Loucy (cell line): Measurements from ENCODE around the gene SRPK3.

Source experiments
- H2AFZ ChIP-seq: fragments of 200-600 bp; sonication (generic); 2 replicates; pipeline ENCODE4 v1.6.0; 2016; ENCODE audit warnings: antibody characterized with exemption, mild to moderate bottlenecking, low read length, moderate library complexity
- H3F3A ChIP-seq: fragments of 200-600 bp; 2 replicates; pipeline ENCODE4 v1.6.0; 2016; ENCODE audit warnings: antibody characterized with exemption, low read depth, mild to moderate bottlenecking
- H3K27me3 ChIP-seq: fragments of 200-600 bp; sonication (generic); 2 replicates; pipeline ENCODE4 v1.6.1; 2014; ENCODE audit warnings: low read length, mild to moderate bottlenecking; ENCODE audit not compliant: insufficient read depth, poor library complexity, severe bottlenecking
- H3K36me3 ChIP-seq: fragments of 200-600 bp; sonication (generic); 2 replicates; pipeline ENCODE4 v1.6.1; 2016; ENCODE audit warnings: low read length; ENCODE audit not compliant: insufficient read depth
- H3K4me1 ChIP-seq: fragments of 200-600 bp; sonication (generic); 2 replicates; pipeline ENCODE4 v1.5.1; 2014; ENCODE audit warnings: low read length, mild to moderate bottlenecking; ENCODE audit not compliant: insufficient read depth, poor library complexity, severe bottlenecking
- H3K4me2 ChIP-seq: fragments of 200-600 bp; sonication (generic); 2 replicates; pipeline ENCODE4 v1.6.0; 2014; ENCODE audit warnings: antibody characterized with exemption, low read length, low read depth, mild to moderate bottlenecking; ENCODE audit not compliant: poor library complexity, severe bottlenecking
- H3K4me3 ChIP-seq: fragments of 200-600 bp; sonication (generic); 2 replicates; pipeline ENCODE4 v1.5.1; 2014; ENCODE audit warnings: low read length, mild to moderate bottlenecking, mixed read lengths; ENCODE audit not compliant: poor library complexity, severe bottlenecking
- H3K79me2 ChIP-seq: fragments of 200-600 bp; sonication (generic); 2 replicates; pipeline ENCODE4 v1.6.1; 2014; ENCODE audit warnings: low read length; ENCODE audit not compliant: insufficient read depth
- H3K9ac ChIP-seq: fragments of 200-600 bp; sonication (generic); 2 replicates; pipeline ENCODE4 v1.6.0; 2014; ENCODE audit warnings: mild to moderate bottlenecking, low read depth, low read length, moderate library complexity; ENCODE audit not compliant: poor library complexity, severe bottlenecking
- H3K9me2 ChIP-seq: fragments of 200-600 bp; sonication (generic); replicated peaks from 2 replicates; pipeline ENCODE4 v1.6.1; 2016; ENCODE audit warnings: low read depth, low read length, mixed read lengths
- H3K9me3 ChIP-seq: fragments of 200-600 bp; sonication (generic); 2 replicates; pipeline ENCODE4 v1.6.1; 2014; ENCODE audit warnings: mild to moderate bottlenecking, antibody characterized with exemption, low read length, low read depth; ENCODE audit not compliant: insufficient read depth
- H4K20me1 ChIP-seq: fragments of 200-600 bp; sonication (generic); 2 replicates; pipeline ENCODE4 v1.6.0; 2014; ENCODE audit warnings: antibody characterized with exemption, low read length, mild to moderate bottlenecking; ENCODE audit not compliant: insufficient read depth, poor library complexity, severe bottlenecking
- CTCF ChIP-seq: fragments of 200-600 bp; sonication (generic); conservative IDR thresholded peaks from 2 replicates; pipeline ENCODE4 v1.5.1; 2014; ENCODE audit warnings: mild to moderate bottlenecking, antibody characterized with exemption, low read length
- EZH2phosphoT487 ChIP-seq: fragments of 200-600 bp; IDR thresholded peaks from 2 replicates; pipeline ENCODE4 v1.6.1; 2018; ENCODE audit warnings: antibody characterized with exemption, mild to moderate bottlenecking, moderate library complexity, borderline replicate concordance

The SRPK3 gene

DNA sequence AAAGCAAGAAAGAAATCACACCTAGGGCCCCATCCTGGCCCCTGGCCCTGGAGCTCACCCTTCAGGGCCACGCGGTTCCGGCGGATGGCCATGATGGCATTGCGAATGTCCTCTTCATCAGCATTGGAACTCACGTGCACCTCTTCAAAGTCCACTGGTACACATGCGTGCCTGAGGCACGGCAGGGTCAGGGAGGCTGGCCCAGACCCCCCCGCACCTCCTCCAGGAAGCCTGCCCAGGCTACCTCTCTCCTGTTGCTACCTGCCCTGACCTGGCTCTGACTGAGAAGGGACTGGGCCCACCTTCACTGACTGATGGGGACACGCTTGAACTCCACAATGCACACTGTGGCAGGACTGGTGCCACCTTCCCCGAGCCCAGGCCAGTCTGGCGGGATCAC lies 8.8 kb downstream of the SRPK3 start:
- Histone ChIP-seq H3K27me3 (no peaks in the 10 kb centered on the region), H2AFZ (no peak overlapping the region), H4K20me1 (peaks cover 4% of the 10 kb centered on the region), H3F3A (no peaks in the 10 kb centered on the region), H3K4me2 (no peak overlapping the region), H3K36me3 (peaks cover 8% of the 10 kb centered on the region; the same call in 1 of the 2 replicates), H3K9ac (no peak overlapping the region), H3K79me2 (peaks cover 40% of the 10 kb centered on the region), H3K9me3 (no peaks in the 10 kb centered on the region), H3K4me1 (peaks cover 17% of the 10 kb centered on the region), H3K4me3 (no peak overlapping the region), H3K9me2 (no peaks in the 10 kb centered on the region)
- TF ChIP-seq EZH2phosphoT487 (no peak), CTCF (no peak)

DNA sequence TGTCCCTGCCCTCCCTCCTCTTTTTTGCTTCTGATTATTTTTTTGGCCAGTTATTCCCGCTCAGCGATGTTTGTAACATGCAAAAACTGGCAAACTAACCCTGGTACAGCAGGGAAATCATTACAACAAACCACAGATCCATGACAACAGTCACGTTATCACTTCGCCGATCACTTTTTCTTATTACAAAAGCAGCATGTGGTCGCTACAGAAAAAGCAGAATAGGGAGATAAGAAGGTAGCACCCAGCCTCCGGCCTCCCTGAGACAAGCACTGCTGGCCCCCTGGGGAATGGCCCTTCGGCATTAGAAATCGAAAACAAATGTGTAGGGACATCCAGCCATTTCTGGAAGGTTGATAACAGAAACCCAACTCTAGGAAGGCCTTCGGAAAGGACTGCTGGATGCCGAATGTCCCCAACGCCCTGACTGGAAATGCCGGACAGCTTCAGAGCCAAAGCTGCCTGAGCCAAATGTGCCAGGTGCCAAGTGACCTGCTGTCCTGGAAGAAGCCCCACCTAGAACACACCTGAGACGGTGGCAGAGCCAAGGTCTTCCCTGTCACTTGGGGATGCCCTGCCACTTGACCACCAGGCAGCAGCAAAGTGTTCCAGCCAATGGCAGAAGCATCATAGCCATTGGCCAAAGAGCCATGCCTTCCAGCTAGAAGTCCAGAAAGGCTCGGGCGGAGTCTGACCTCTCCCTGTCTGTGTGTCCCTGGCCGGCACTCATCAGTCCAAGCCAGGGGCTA lies 10.4 kb downstream of the SRPK3 start:
- Histone ChIP-seq H3K9me3 (no peaks in the 10 kb centered on the region), H3F3A (no peaks in the 10 kb centered on the region), H3K9ac (no peak overlapping the region), H2AFZ (no peak overlapping the region), H3K4me3 (no peak overlapping the region), H3K4me2 (peak overlapping the region; percentile 27), H4K20me1 (peaks cover 12% of the 10 kb centered on the region), H3K27me3 (no peaks in the 10 kb centered on the region), H3K36me3 (peaks cover 3% of the 10 kb centered on the region; the same call in 1 of the 2 replicates), H3K79me2 (peaks cover 56% of the 10 kb centered on the region), H3K4me1 (peaks cover 25% of the 10 kb centered on the region), H3K9me2 (no peaks in the 10 kb centered on the region)
- no peak for TF ChIP-seq CTCF
- TF ChIP-seq EZH2phosphoT487 = no peak

DNA sequence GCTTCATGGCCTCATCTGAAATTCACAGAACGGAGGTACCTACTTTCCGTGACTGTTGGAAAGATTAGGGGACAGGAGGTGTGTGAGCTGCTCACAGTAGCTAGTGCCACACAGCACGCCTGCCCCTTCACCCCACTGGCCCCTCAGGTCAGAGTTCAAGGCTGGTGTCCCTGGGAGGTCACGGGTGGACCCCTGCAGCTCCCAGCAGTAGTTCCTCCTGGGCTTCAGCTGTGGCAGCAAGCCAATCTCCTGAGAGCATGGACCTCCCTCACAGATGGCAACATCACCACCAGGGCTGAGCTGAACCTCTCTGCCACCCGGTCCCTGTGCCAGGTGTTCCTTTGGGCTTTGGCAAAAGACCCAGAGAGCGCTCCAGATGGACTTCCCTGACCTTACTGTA lies 11.5 kb downstream of the SRPK3 start:
- TF ChIP-seq CTCF (no peak), EZH2phosphoT487 (no peak)
- Histone ChIP-seq H3K79me2 (peaks cover 67% of the 10 kb centered on the region), H3K36me3 (peaks cover 3% of the 10 kb centered on the region; the same call in 1 of the 2 replicates)

More for the DNA sequence above, 11.5 kb downstream of the SRPK3 start:
- Histone ChIP-seq H3K9ac (peak overlapping the region; percentile 95), H3K9me2 (no peaks in the 10 kb centered on the region), H3K27me3 (no peaks in the 10 kb centered on the region), H2AFZ (no peak overlapping the region), H3F3A (no peaks in the 10 kb centered on the region), H4K20me1 (peaks cover 18% of the 10 kb centered on the region), H3K4me3 (peak overlapping the region; percentile 94), H3K9me3 (no peaks in the 10 kb centered on the region), H3K4me2 (peak overlapping the region; percentile 91), H3K4me1 (peaks cover 26% of the 10 kb centered on the region)
